GM19328 (cell line): Measurements from ENCODE around the gene EIF2S3.

Source experiments
- ATAC-seq: cut with Tn5 transposase; IDR thresholded peaks from one replicate; pipeline ENCODE4 v1.9.1; 2021; ENCODE audit warnings: mild to moderate bottlenecking, moderate library complexity; ENCODE audit not compliant: unreplicated experiment

Gene EIF2S3

GRCh38 chrX:24125028-24125612 lies 70.4 kb downstream of the EIF2S3 start:
- ATAC-seq: no peak
